Endodermal cell (in vitro differentiated cells): ENCODE measurements around the gene FAM229A. TPM values are rescaled to one million over a fixed set of nuclear protein-coding genes. Genes with fewer than 3 reads are reported as not detected.

ENCODE experiments used
- DNase-seq: peaks from one replicate; pipeline ENCODE4 v3.0.0-alpha.2; 2017
- H3K27ac ChIP-seq: 2 replicates; pipeline ENCODE4 v1.5.1; 2013; ENCODE audit warnings: mild to moderate bottlenecking, low read depth, low read length, moderate library complexity
- H3K27me3 ChIP-seq: 2 replicates; pipeline ENCODE4 v1.6.1; 2013; ENCODE audit warnings: mild to moderate bottlenecking, low read length, moderate library complexity; ENCODE audit not compliant: insufficient read depth, control insufficient read depth, poor library complexity, severe bottlenecking
- H3K36me3 ChIP-seq: 2 replicates; pipeline ENCODE4 v1.7.0; 2013; ENCODE audit warnings: mild to moderate bottlenecking, low read length, moderate library complexity; ENCODE audit not compliant: control insufficient read depth, insufficient read depth
- H3K4me1 ChIP-seq: one replicate; pipeline ENCODE4 v1.7.0; 2013; ENCODE audit warnings: low read length; ENCODE audit not compliant: control insufficient read depth, insufficient read depth
- H3K4me3 ChIP-seq: 2 replicates; pipeline ENCODE4 v1.5.1; 2013; ENCODE audit warnings: mild to moderate bottlenecking, low read length, moderate library complexity
- H3K9ac ChIP-seq: 2 replicates; pipeline ENCODE4 v1.6.1; 2013; ENCODE audit warnings: mild to moderate bottlenecking, low read length, moderate library complexity; ENCODE audit not compliant: poor library complexity, severe bottlenecking; ENCODE audit errors: extremely low read depth
- H3K9me3 ChIP-seq: 2 replicates; pipeline ENCODE4 v1.6.1; 2013; ENCODE audit warnings: mild to moderate bottlenecking, low read length, moderate library complexity; ENCODE audit not compliant: control insufficient read depth
- H3K27ac Mint-ChIP-seq: 2 replicates; pipeline ENCODE4 v1.8.0; 2020; ENCODE audit warnings: mixed read lengths
- H3K27me3 Mint-ChIP-seq: 2 replicates; pipeline ENCODE4 v1.8.0; 2021; ENCODE audit warnings: mild to moderate bottlenecking, mixed read lengths; ENCODE audit not compliant: insufficient read depth
- H3K36me3 Mint-ChIP-seq: 2 replicates; pipeline ENCODE4 v1.8.0; 2020; ENCODE audit warnings: low read depth, mixed read lengths
- H3K4me1 Mint-ChIP-seq: 2 replicates; pipeline ENCODE4 v1.8.0; 2020; ENCODE audit warnings: mixed read lengths
- H3K4me3 Mint-ChIP-seq: 2 replicates; pipeline ENCODE4 v1.8.0; 2020; ENCODE audit warnings: mild to moderate bottlenecking, moderate library complexity, mixed read lengths
- H3K9me3 Mint-ChIP-seq: 2 replicates; pipeline ENCODE4 v1.8.0; 2020; ENCODE audit warnings: mild to moderate bottlenecking, mixed read lengths
- CTCF ChIP-seq: fragments of 200-600 bp; sonication (generic); conservative IDR thresholded peaks from 2 replicates; pipeline ENCODE4 v1.5.0; 2021; ENCODE audit warnings: antibody characterized with exemption, mild to moderate bottlenecking
- WGBS, 2 experiments: methylation state at CpG; one replicate each; pipeline versions ENCODE4 v1.1.5 to v1.1.7; 2013; ENCODE audit warnings: missing lambda C conversion rate in 2 of 2, mixed read lengths in 1 of 2; ENCODE audit not compliant: insufficient coverage in 1 of 2, insufficient read length in 1 of 2; 5-methylcytosine and 5-hydroxymethylcytosine counted together
- total RNA-seq, 2 donors: library from RNA; stranded (reverse); fragmentation: NEBNext Ultra II Directional in 1 of 2; extraction: Animal tissue kit (Norgen Biotek cat#: 25700) in 1 of 2; gene quantifications; 2 replicates in 1 of 2; 3 replicates in 1 of 2; pipeline ENCODE4 v1.2.1, GENCODE V29; 2021

FAM229A gene
- total RNA-seq, 2 donors from 2014 or later: 6.8 to 8.4 TPM

GRCh38 chr1:32333251-32333963 is 28.9 kb downstream of the FAM229A start:
- Histone ChIP-seq H3K9me3 (no peaks in the 10 kb centered on the region), H3K36me3 (peaks cover 65% of the 10 kb centered on the region), H3K4me1 (no peaks in the 10 kb centered on the region), H3K27me3 (peaks cover 9% of the 10 kb centered on the region), H3K9ac (peak overlapping the region; percentile 94), H3K4me3 (peak overlapping the region; percentile 97), H3K27ac (no peak overlapping the region)
- Mint-ChIP-seq H3K27me3 (peaks cover 13% of the 10 kb centered on the region), H3K4me1 (peaks cover 25% of the 10 kb centered on the region), H3K4me3 (peak overlapping the region; percentile 89), H3K9me3 (no peaks in the 10 kb centered on the region), H3K27ac (peak overlapping the region; percentile 89), H3K36me3 (peaks cover 55% of the 10 kb centered on the region)
- DNase-seq: no peak
- TF ChIP-seq CTCF: no peak
- 90 to 92% methylated on average over 2 of the region's 3 CpGs for WGBS, 2 experiments

GRCh38 chr1:32332290-32333079 is 29.8 kb downstream of the FAM229A start:
- WGBS, 2 experiments: 92 to 100% methylated on average over 2 to 3 of the region's 3 CpGs
- no peak overlapping the region for H3K9ac ChIP-seq
- no peak overlapping the region for H3K4me3 ChIP-seq
- Mint-ChIP-seq H3K4me3 (no peak overlapping the region), H3K36me3 (peaks cover 64% of the 10 kb centered on the region), H3K27ac (peak overlapping the region; percentile 82), H3K4me1 (peaks cover 20% of the 10 kb centered on the region), H3K9me3 (no peaks in the 10 kb centered on the region), H3K27me3 (peaks cover 7% of the 10 kb centered on the region)
- H3K27ac ChIP-seq: peak overlapping the region; percentile 61
- no peaks in the 10 kb centered on the region for H3K4me1 ChIP-seq
- peaks cover 9% of the 10 kb centered on the region for H3K27me3 ChIP-seq
- no peak for TF ChIP-seq CTCF
- peak; percentile 76 for DNase-seq
- H3K36me3 ChIP-seq: peaks cover 73% of the 10 kb centered on the region
- no peaks in the 10 kb centered on the region for H3K9me3 ChIP-seq

GRCh38 chr1:32331549-32331948 is 30.7 kb downstream of the FAM229A start:
- peaks cover 1% of the 10 kb centered on the region for H3K27me3 ChIP-seq
- peaks cover 70% of the 10 kb centered on the region for H3K36me3 Mint-ChIP-seq
- no peak overlapping the region for H3K27ac Mint-ChIP-seq
- H3K9ac ChIP-seq: no peak overlapping the region
- no peaks in the 10 kb centered on the region for H3K9me3 ChIP-seq
- H3K36me3 ChIP-seq: peaks cover 80% of the 10 kb centered on the region
- H3K9me3 Mint-ChIP-seq: no peaks in the 10 kb centered on the region
- no peak for TF ChIP-seq CTCF
- H3K4me3 ChIP-seq: no peak overlapping the region
- peaks cover 20% of the 10 kb centered on the region for H3K4me1 Mint-ChIP-seq
- H3K4me1 ChIP-seq: no peaks in the 10 kb centered on the region
- no peaks in the 10 kb centered on the region for H3K27me3 Mint-ChIP-seq
- H3K27ac ChIP-seq: no peak overlapping the region
- H3K4me3 Mint-ChIP-seq: no peak overlapping the region
- no peak for DNase-seq
- 94 to 95% methylated on average over 12 of the region's 12 CpGs for WGBS, 2 experiments
